H1 (cell line): ENCODE measurements around the gene TRIM65. TPM values are rescaled to one million over a fixed set of nuclear protein-coding genes. Genes with fewer than 3 reads are reported as not detected.

ENCODE experiments used
- ASH2L ChIP-seq: fragments of 200-600, 300-600 bp; sonication (generic); IDR thresholded peaks from one replicate; pipeline ENCODE4 v1.7.1; 2017; ENCODE audit warnings: low read length
- JUND ChIP-seq: IDR thresholded peaks from 2 replicates; pipeline ENCODE4 v1.6.1; 2011; ENCODE audit warnings: mild to moderate bottlenecking, improper control_type of control experiment, low read length
- PHF8 ChIP-seq: fragments of 200-600 bp; sonication (generic); conservative IDR thresholded peaks from 2 replicates; pipeline ENCODE4 v1.7.1; 2012; ENCODE audit warnings: low read depth, mild to moderate bottlenecking, inconsistent platforms, low read length, moderate library complexity
- POLR2A ChIP-seq, 2 experiments: IDR thresholded peaks; 1 replicate in 1 of 2; 2 replicates in 1 of 2; pipeline ENCODE4 v1.6.1; 2011; ENCODE audit warnings: low read depth in 2 of 2, low read length in 2 of 2, mild to moderate bottlenecking in 2 of 2; ENCODE audit errors: control extremely low read depth in 1 of 2
- POLR2AphosphoS5 ChIP-seq: IDR thresholded peaks from 2 replicates; pipeline ENCODE4 v1.6.1; 2011; ENCODE audit warnings: low read depth, low read length
- RBBP5 ChIP-seq: IDR thresholded peaks from 2 replicates; pipeline ENCODE4 v1.7.1; 2012; ENCODE audit warnings: low read depth, mild to moderate bottlenecking, inconsistent platforms, low read length, moderate library complexity, borderline replicate concordance
- SAP30 ChIP-seq: fragments of 300-600 bp; sonication (generic); IDR thresholded peaks from 2 replicates; pipeline ENCODE4 v1.7.1; 2012; ENCODE audit warnings: low read length, moderate library complexity, mild to moderate bottlenecking, inconsistent platforms; ENCODE audit not compliant: insufficient read depth, insufficient replicate concordance
- TAF1 ChIP-seq: IDR thresholded peaks from 2 replicates; pipeline ENCODE4 v1.6.1; 2011; ENCODE audit warnings: mild to moderate bottlenecking, low read depth, low read length
- TBP ChIP-seq: IDR thresholded peaks from 2 replicates; pipeline ENCODE4 v1.6.1; 2011; ENCODE audit warnings: low read depth, low read length, improper control_type of control experiment
- YY1 ChIP-seq: IDR thresholded peaks from 2 replicates; pipeline ENCODE4 v1.6.1; 2011; ENCODE audit warnings: low read depth, mild to moderate bottlenecking, low read length
- polyA plus RNA-seq, 7 experiments: library from polyadenylated mRNA; depleted of rRNA in 3 of 7; stranded (reverse) in 5 of 7; unstranded in 2 of 7; fragments of >200 nt in 5 of 7; fragments of 200-250 nt in 2 of 7; gene quantifications; 1 replicate in 5 of 7; 2 replicates in 1 of 7; 4 replicates in 1 of 7; pipeline versions ENCODE4 v1.2.1 to v1.2.3, GENCODE V29; 2011 to 2013; ENCODE audit warnings: missing spikeins in 2 of 7, mixed read lengths in 2 of 7
- total RNA-seq: library from RNA; stranded (reverse); fragmentation: NEBNext Ultra II Directional; extraction: Animal tissue kit (Norgen Biotek cat#: 25700); gene quantifications from 2 replicates; pipeline ENCODE4 v1.2.1, GENCODE V29; 2021

Gene TRIM65
- total and polyA plus RNA-seq, 2 of the 8 experiments (the other 6 are each of a cell fraction or from before 2014, with no cell fraction given) = 21.2 to 48.6 TPM

DNA sequence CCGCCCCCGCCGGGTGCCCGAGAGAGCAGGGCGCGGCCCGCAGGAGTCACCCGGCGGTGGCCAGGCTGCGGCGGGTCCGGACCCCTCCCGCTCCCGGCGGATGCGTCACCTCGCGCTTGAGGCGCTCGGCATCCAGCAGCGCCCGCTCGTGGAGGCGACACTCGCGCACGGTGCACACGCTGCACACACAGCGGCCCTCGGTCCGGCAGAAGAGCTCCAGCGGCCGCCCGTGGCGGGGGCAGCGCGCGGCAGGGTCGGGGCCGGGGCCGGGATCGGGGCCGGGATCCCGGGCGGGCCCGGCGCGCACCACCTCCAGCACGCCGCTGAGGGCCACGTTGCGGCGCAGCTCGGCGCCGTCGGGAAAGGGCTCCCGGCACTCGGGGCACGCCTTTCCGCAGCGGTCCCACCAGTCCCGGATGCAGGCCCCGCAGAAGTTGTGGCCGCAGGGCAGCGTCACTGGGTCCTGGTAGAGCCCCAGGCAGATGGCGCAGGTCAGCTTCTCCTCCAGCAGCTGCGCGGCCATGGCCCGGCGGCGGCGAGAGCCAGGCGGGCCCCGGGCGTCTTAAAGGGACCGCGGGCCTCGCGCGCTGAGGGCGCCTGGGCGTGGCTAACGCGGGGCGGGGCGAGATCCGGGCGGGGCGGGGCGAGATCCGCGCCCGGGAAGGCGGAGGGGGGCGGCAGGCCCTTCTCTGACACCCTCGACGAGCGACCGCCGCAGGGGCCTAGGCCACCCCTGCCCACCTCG, at the start of gene TRIM65 (continued):
- TF ChIP-seq POLR2A (IDR thresholded peaks at IDR 0.05; ENCODE audit: control extremely low read depth in 1 of 2, low read depth in 2 of 2, low read length in 2 of 2) (peak; percentile 88 to 94), YY1 (peak; percentile 53; the same call in 1 of the 2 replicates), RBBP5 (peak; percentile 59; the same call in 1 of the 2 replicates), POLR2AphosphoS5 (peak; percentile 59; the same call in 1 of the 2 replicates), JUND (no peak), PHF8 (peak; percentile 90), TBP (peak; percentile 45; the same call in 1 of the 2 replicates), TAF1 (peak; percentile 56; the same call in 1 of the 2 replicates), SAP30 (no peak), ASH2L (peak; percentile 45)
